Measurements from ENCODE around the gene IDI1. TPM values are rescaled to one million over a fixed set of nuclear protein-coding genes. Genes with fewer than 3 reads are reported as not detected.

Gene IDI1
- total and polyA plus RNA-seq, 2 of the 13 experiments (the other 11 are each of a cell fraction or from before 2014, with no cell fraction given) = 44.4 to 145 TPM

- 94% methylated on average over 10 of the region's 10 CpGs for WGBS (ENCODE audit: low lambda C conversion rate)
- H3K27ac ChIP-seq (ENCODE audit: extremely low read length, insufficient read depth, low read length) = no peak overlapping the region
- H3K79me2 ChIP-seq (ENCODE audit: insufficient read depth, low read length) = peaks cover 10% of the 10 kb centered on the region
- peaks cover 42 to 96% of the 10 kb centered on the region in 2 experiments for H3K36me3 ChIP-seq (replicated peaks in 1 of 2; ENCODE audit: control insufficient read depth in 1 of 2, insufficient read depth in 2 of 2, low read length in 2 of 2)
- H4K20me1 ChIP-seq (ENCODE audit: insufficient read depth, low read length) = no peaks in the 10 kb centered on the region; the same call in 1 of the 2 replicates
- in situ Hi-C loops (cut with HindIII; ENCODE audit: extremely low pct_ligation_motif_present, low pct_unique_long_range_greater_than_20kb) (no loop called here), intact Hi-C loops (cut with micrococcal nuclease; ENCODE audit: unreplicated experiment) (no loop called here)
- H3K27me3 ChIP-seq (ENCODE audit: control insufficient read depth in 1 of 2, insufficient read depth in 2 of 2, low read length in 2 of 2) = no peaks in the 10 kb centered on the region
- POLR2A ChIA-PET = no interaction called here
- TF ChIP-seq GABPA (IDR thresholded peaks at IDR 0.05; ENCODE audit: low read depth, low read length) (no peak), GABPA (CRISPR knock-in tag; IDR thresholded peaks at IDR 0.05; ENCODE audit: low read depth) (no peak), RBM22 (optimal IDR thresholded peaks at IDR 0.05; ENCODE audit: low read length) (peak; percentile 26)
- H3K9me3 ChIP-seq (ENCODE audit: low read length) = no peaks in the 10 kb centered on the region
- H3K9ac ChIP-seq (ENCODE audit: insufficient read depth, low read depth, low read length) = no peak overlapping the region
- CTCF ChIA-PET (ENCODE audit: low intra/inter-chr PET ratio, low total read pairs) = no interaction called here
- H3K4me1 ChIP-seq (ENCODE audit: insufficient read depth, low read length) = no peaks in the 10 kb centered on the region; the same call in 1 of the 2 replicates
- no peak overlapping the region for H3K4me3 ChIP-seq (replicated peaks in 1 of 3; ENCODE audit: insufficient read depth in 1 of 3, low read depth in 2 of 3, low read length in 3 of 3)
- no TSS peak for BruUV-seq (replicated peaks)
- FAIRE-seq (no peak), DNase-seq (ENCODE audit: low spot score) (no peak), ATAC-seq (no peak)
- no peak overlapping the region for H3K4me2 ChIP-seq (ENCODE audit: low read depth, low read length)
- H2AFZ ChIP-seq (ENCODE audit: low read length) = no peak overlapping the region
Observed at GRCh38 chr10:1007583-1007982, 41.3 kb downstream of the IDI1 start.

GRCh38 chr10:1006573-1006972 lies 42.3 kb downstream of the IDI1 start:
- peaks cover 40 to 96% of the 10 kb centered on the region in 2 experiments for H3K36me3 ChIP-seq (replicated peaks in 1 of 2; ENCODE audit: control insufficient read depth in 1 of 2, insufficient read depth in 2 of 2, low read length in 2 of 2)
- POLR2A ChIA-PET = no interaction called here

More at GRCh38 chr10:1006573-1006972, 42.3 kb downstream of the IDI1 start:
- H3K4me1 ChIP-seq (ENCODE audit: insufficient read depth, low read length) = no peaks in the 10 kb centered on the region; the same call in 1 of the 2 replicates
- DNase-seq (ENCODE audit: low spot score) = no peak
- in situ Hi-C loops (cut with HindIII; ENCODE audit: extremely low pct_ligation_motif_present, low pct_unique_long_range_greater_than_20kb) = no loop called here
- no peaks in the 10 kb centered on the region for H3K27me3 ChIP-seq (ENCODE audit: control insufficient read depth in 1 of 2, insufficient read depth in 2 of 2, low read length in 2 of 2)
- H3K4me3 ChIP-seq (replicated peaks in 1 of 3; ENCODE audit: insufficient read depth in 1 of 3, low read depth in 2 of 3, low read length in 3 of 3) = no peak overlapping the region
- no peaks in the 10 kb centered on the region; the same call in 1 of the 2 replicates for H3K9me3 ChIP-seq (ENCODE audit: low read length)
- FAIRE-seq = no peak
- ATAC-seq = no peak
- H4K20me1 ChIP-seq (ENCODE audit: insufficient read depth, low read length) = no peaks in the 10 kb centered on the region
- TF ChIP-seq NFKBIZ (CRISPR knock-in tag; IDR thresholded peaks at IDR 0.05) (no peak), KLF9 (CRISPR knock-in tag; IDR thresholded peaks at IDR 0.05; ENCODE audit: low read depth) (no peak), ARID2 (CRISPR knock-in tag; IDR thresholded peaks at IDR 0.05; ENCODE audit: borderline replicate concordance) (no peak), KMT2B (CRISPR knock-in tag; IDR thresholded peaks at IDR 0.05) (no peak), EHMT2 (IDR thresholded peaks at IDR 0.05; ENCODE audit: borderline replicate concordance, low read depth, low read length) (no peak), SOX6 (IDR thresholded peaks at IDR 0.05) (no peak), SOX6 (CRISPR knock-in tag; IDR thresholded peaks at IDR 0.05) (no peak), GATAD2A (CRISPR knock-in tag; IDR thresholded peaks at IDR 0.05) (no peak)
- H3K79me2 ChIP-seq (ENCODE audit: insufficient read depth, low read length) = peaks cover 16% of the 10 kb centered on the region
- H2AFZ ChIP-seq (ENCODE audit: low read length) = no peak overlapping the region
- CTCF ChIA-PET (ENCODE audit: low intra/inter-chr PET ratio, low total read pairs) = no interaction called here
- intact Hi-C loops (cut with micrococcal nuclease; ENCODE audit: unreplicated experiment) = no loop called here
- no peak overlapping the region for H3K9ac ChIP-seq (ENCODE audit: insufficient read depth, low read depth, low read length)
- no peak overlapping the region for H3K4me2 ChIP-seq (ENCODE audit: low read depth, low read length)
- no TSS peak for BruUV-seq (replicated peaks)
- H3K27ac ChIP-seq (ENCODE audit: extremely low read length, insufficient read depth, low read length) = no peak overlapping the region
- 99% methylated on average over 5 of the region's 9 CpGs for WGBS (ENCODE audit: low lambda C conversion rate)
